H1 (cell line): ENCODE data around the gene CCDC197. TPM values are rescaled to one million over a fixed set of nuclear protein-coding genes. Genes with fewer than 3 reads are reported as not detected.

Experiments used
- CTCF ChIA-PET: fragments of 300-600 bp; sonication (Branson Sonifier 250); formaldehyde crosslinking; loops from one replicate; lab custom pipeline; 2021; ENCODE audit not compliant: partially characterized antibody; lab: Charles Lee
- POLR2A ChIA-PET: fragments of 300-600 bp; sonication (Branson Sonifier 250); formaldehyde crosslinking; loops from one replicate; lab custom pipeline; 2021; ENCODE audit warnings: inconsistent platforms; ENCODE audit not compliant: partially characterized antibody; lab: Charles Lee
- DNase-seq, 2 experiments: peaks; one replicate each; pipeline versions ENCODE4 v3.0.0 to v3.0.0-alpha.2; 2010 to 2022; ENCODE audit warnings: low spot score in 2 of 2, low read depth in 1 of 2, mixed read lengths in 1 of 2
- FAIRE-seq: peaks from 2 replicates; lab custom pipeline; 2011; peaks lifted over from hg19 to GRCh38; lab: Jason Lieb, UNC
- H2AFZ ChIP-seq: 2 replicates; pipeline ENCODE4 v1.8.1; 2012; ENCODE audit warnings: low read length, inconsistent platforms
- H2AK5ac ChIP-seq: 2 replicates; pipeline ENCODE4 v1.6.1; 2013; ENCODE audit warnings: low read depth, low read length
- H2BK120ac ChIP-seq: replicated peaks from 2 replicates; pipeline ENCODE3; 2013; ENCODE audit warnings: low read depth, low read length, inconsistent platforms
- H2BK12ac ChIP-seq: 2 replicates; pipeline ENCODE4 v1.6.1; 2013; ENCODE audit warnings: low read depth, low read length
- H2BK15ac ChIP-seq: 2 replicates; pipeline ENCODE4 v1.6.1; 2013; ENCODE audit warnings: low read length
- H2BK20ac ChIP-seq: 2 replicates; pipeline ENCODE4 v1.6.1; 2013; ENCODE audit warnings: low read length
- H2BK5ac ChIP-seq: 2 replicates; pipeline ENCODE4 v1.6.1; 2013; ENCODE audit warnings: low read depth, low read length
- H3K14ac ChIP-seq: 2 replicates; pipeline ENCODE4 v1.6.1; 2013; ENCODE audit warnings: inconsistent platforms; ENCODE audit not compliant: insufficient read length
- H3K18ac ChIP-seq: 2 replicates; pipeline ENCODE4 v1.6.1; 2013; ENCODE audit warnings: low read length; ENCODE audit errors: extremely low read depth
- H3K23ac ChIP-seq: 2 replicates; pipeline ENCODE4 v1.6.1; 2013; ENCODE audit warnings: inconsistent platforms; ENCODE audit not compliant: insufficient read length
- H3K23me2 ChIP-seq: 2 replicates; pipeline ENCODE4 v1.6.1; 2013; ENCODE audit warnings: low read depth, low read length
- H3K27ac ChIP-seq: 2 replicates; pipeline ENCODE4 v1.6.1; 2011; ENCODE audit warnings: low read depth, low read length, inconsistent platforms
- H3K27me3 ChIP-seq, 4 experiments: replicated peaks in 1 of 4; 1 replicate in 1 of 4; 2 replicates in 3 of 4; pipeline versions ENCODE4 v1.6.1 to v1.8.1; 2011 to 2013; ENCODE audit warnings: low read length in 3 of 4, mild to moderate bottlenecking in 3 of 4, inconsistent platforms in 2 of 4, mixed read lengths in 2 of 4, moderate library complexity in 1 of 4; ENCODE audit not compliant: control insufficient read depth in 3 of 4, insufficient read depth in 3 of 4; ENCODE audit errors: extremely low read depth in 1 of 4
- H3K36me3 ChIP-seq, 4 experiments: 2 replicates each; pipeline versions ENCODE4 v1.6.1 to v1.8.1; 2011 to 2013; ENCODE audit warnings: mild to moderate bottlenecking in 4 of 4, low read length in 3 of 4, moderate library complexity in 2 of 4, control low read depth in 1 of 4, inconsistent platforms in 1 of 4; ENCODE audit not compliant: insufficient read depth in 4 of 4, control insufficient read depth in 2 of 4
- H3K4ac ChIP-seq: replicated peaks from 2 replicates; pipeline ENCODE3; 2013; ENCODE audit warnings: low read length, low read depth, mixed read lengths, inconsistent platforms; ENCODE audit not compliant: insufficient read length
- H3K4me1 ChIP-seq, 4 experiments: replicated peaks in 1 of 4; 1 replicate in 1 of 4; 2 replicates in 3 of 4; pipeline versions ENCODE4 v1.6.1 to v1.8.1; 2011 to 2013; ENCODE audit warnings: low read length in 3 of 4, inconsistent platforms in 2 of 4, mixed read lengths in 1 of 4; ENCODE audit not compliant: insufficient read depth in 4 of 4, control insufficient read depth in 3 of 4
- H3K4me2 ChIP-seq, 2 experiments: 2 replicates each; pipeline versions ENCODE4 v1.6.1 to v1.8.1; 2011 to 2013; ENCODE audit warnings: low read depth in 2 of 2, low read length in 2 of 2, control low read depth in 1 of 2, inconsistent platforms in 1 of 2, mild to moderate bottlenecking in 1 of 2; ENCODE audit not compliant: insufficient read depth in 1 of 2
- H3K4me3 ChIP-seq, 4 experiments: fragments of 200-600, 300-600 bp in 1 of 4; sonication (generic), shearing (Covaris generic), sonication (Bioruptor Twin) in 1 of 4; 2 replicates each; pipeline versions ENCODE4 v1.5.1 to v1.8.1; 2011 to 2016; ENCODE audit warnings: low read length in 4 of 4, low read depth in 3 of 4, control low read depth in 2 of 4, inconsistent platforms in 2 of 4, mild to moderate bottlenecking in 2 of 4, mixed read lengths in 1 of 4, moderate library complexity in 1 of 4; ENCODE audit not compliant: insufficient read depth in 2 of 4; ENCODE audit errors: extremely low read depth in 1 of 4
- H3K56ac ChIP-seq: replicated peaks from 2 replicates; pipeline ENCODE3; 2013; ENCODE audit warnings: low read depth, mild to moderate bottlenecking, mixed read lengths, low read length, inconsistent platforms; ENCODE audit not compliant: insufficient read length
- H3K79me1 ChIP-seq: 2 replicates; pipeline ENCODE4 v1.6.1; 2013; ENCODE audit warnings: low read depth, low read length, control low read depth
- H3K79me2 ChIP-seq, 2 experiments: 2 replicates each; pipeline versions ENCODE4 v1.6.1 to v1.8.1; 2012 to 2013; ENCODE audit warnings: low read length in 2 of 2, mild to moderate bottlenecking in 2 of 2, inconsistent platforms in 1 of 2; ENCODE audit not compliant: insufficient read depth in 2 of 2, control insufficient read depth in 1 of 2
- H3K9ac ChIP-seq, 4 experiments: replicated peaks in 1 of 4; 1 replicate in 1 of 4; 2 replicates in 3 of 4; pipeline versions ENCODE4 v1.6.1 to v1.8.1; 2011 to 2013; ENCODE audit warnings: low read depth in 3 of 4, low read length in 3 of 4, control low read depth in 2 of 4, mild to moderate bottlenecking in 2 of 4, moderate library complexity in 2 of 4, inconsistent platforms in 1 of 4; ENCODE audit errors: extremely low read depth in 1 of 4
- H3K9me3 ChIP-seq, 2 experiments: 2 replicates each; pipeline versions ENCODE4 v1.6.1 to v1.8.1; 2012 to 2013; ENCODE audit warnings: mild to moderate bottlenecking in 2 of 2, moderate library complexity in 2 of 2, control low read depth in 1 of 2, inconsistent platforms in 1 of 2, low read depth in 1 of 2, low read length in 1 of 2, mixed read lengths in 1 of 2; ENCODE audit not compliant: insufficient read depth in 2 of 2
- H4K20me1 ChIP-seq, 2 experiments: replicated peaks in 1 of 2; 2 replicates each; pipeline versions ENCODE3 to v1.8.1; 2011 to 2013; ENCODE audit warnings: inconsistent platforms in 2 of 2, low read length in 2 of 2, mild to moderate bottlenecking in 1 of 2; ENCODE audit not compliant: insufficient read depth in 2 of 2, control insufficient read depth in 1 of 2
- H4K5ac ChIP-seq: 2 replicates; pipeline ENCODE4 v1.6.1; 2013; ENCODE audit warnings: low read length, low read depth, mixed read lengths, inconsistent platforms; ENCODE audit not compliant: insufficient read length
- H4K8ac ChIP-seq: 2 replicates; pipeline ENCODE4 v1.8.0; 2013; ENCODE audit warnings: mild to moderate bottlenecking, moderate library complexity, low read length, inconsistent platforms; ENCODE audit not compliant: insufficient read depth; ENCODE audit errors: extremely low read depth
- H4K91ac ChIP-seq: replicated peaks from 2 replicates; pipeline ENCODE3; 2013; ENCODE audit warnings: low read length, mixed read lengths, inconsistent platforms; ENCODE audit not compliant: insufficient read length
- ATF2 ChIP-seq: IDR thresholded peaks from 2 replicates; pipeline ENCODE4 v1.6.1; 2012; ENCODE audit warnings: low read length, inconsistent platforms
- CHD2 ChIP-seq: IDR thresholded peaks from 2 replicates; pipeline ENCODE4 v1.6.1; 2012; ENCODE audit warnings: low read length, improper control_type of control experiment
- CREB1 ChIP-seq: IDR thresholded peaks from 2 replicates; pipeline ENCODE4 v1.6.1; 2012; ENCODE audit warnings: inconsistent platforms
- GABPA ChIP-seq: IDR thresholded peaks from 2 replicates; pipeline ENCODE4 v1.6.1; 2011; ENCODE audit warnings: mild to moderate bottlenecking, low read length, moderate library complexity, borderline replicate concordance; ENCODE audit not compliant: insufficient read depth
- HDAC2 ChIP-seq, 2 experiments: fragments of 300-600 bp in 1 of 2; sonication (generic) in 1 of 2; IDR thresholded peaks; 2 replicates each; pipeline ENCODE4 v1.6.1; 2011 to 2012; ENCODE audit warnings: low read depth in 2 of 2, low read length in 2 of 2, mild to moderate bottlenecking in 2 of 2, moderate library complexity in 2 of 2, borderline replicate concordance in 1 of 2, inconsistent platforms in 1 of 2
- KDM1A ChIP-seq: fragments of 200-600, 300-600 bp; sonication (generic); IDR thresholded peaks from 2 replicates; pipeline ENCODE4 v1.7.1; 2016; ENCODE audit warnings: mild to moderate bottlenecking, low read length, borderline replicate concordance
- NANOG ChIP-seq: IDR thresholded peaks from 2 replicates; pipeline ENCODE4 v1.6.1; 2011; ENCODE audit warnings: low read length, low read depth, mild to moderate bottlenecking, inconsistent platforms; ENCODE audit not compliant: insufficient read depth, poor library complexity, severe bottlenecking
- POLR2AphosphoS5 ChIP-seq: IDR thresholded peaks from 2 replicates; pipeline ENCODE4 v1.6.1; 2011; ENCODE audit warnings: low read depth, low read length
- RXRA ChIP-seq: IDR thresholded peaks from 2 replicates; pipeline ENCODE4 v1.6.1; 2011; ENCODE audit warnings: low read depth, mild to moderate bottlenecking, low read length, moderate library complexity; ENCODE audit not compliant: insufficient read depth
- SP4 ChIP-seq: IDR thresholded peaks from 2 replicates; pipeline ENCODE4 v1.6.1; 2012; ENCODE audit warnings: low read length, inconsistent platforms
- TCF12 ChIP-seq: IDR thresholded peaks from 2 replicates; pipeline ENCODE4 v1.6.1; 2011; ENCODE audit warnings: low read depth, mild to moderate bottlenecking, low read length
- TEAD4 ChIP-seq: IDR thresholded peaks from 2 replicates; pipeline ENCODE4 v1.6.1; 2012; ENCODE audit warnings: low read depth, low read length, inconsistent platforms, mixed read lengths
- WGBS, 2 experiments: shearing (Covaris generic) in 1 of 2; methylation state at CpG; one replicate each; pipeline versions ENCODE4 v1.1.6 to v1.1.7; 2013 to 2015; ENCODE audit warnings: low lambda C conversion rate in 2 of 2, mixed read lengths in 2 of 2, inconsistent platforms in 1 of 2, low coverage in 1 of 2, missing lambda C conversion rate in 1 of 2; ENCODE audit not compliant: insufficient replicate concordance in 2 of 2, insufficient coverage in 1 of 2, insufficient read length in 1 of 2; ENCODE audit errors: extremely low coverage in 1 of 2, missing lambda C conversion rate in 1 of 2; 5-methylcytosine and 5-hydroxymethylcytosine counted together
- polyA plus RNA-seq, 7 experiments: library from polyadenylated mRNA; depleted of rRNA in 3 of 7; stranded (reverse) in 5 of 7; unstranded in 2 of 7; fragments of >200 nt in 5 of 7; fragments of 200-250 nt in 2 of 7; gene quantifications; 1 replicate in 5 of 7; 2 replicates in 1 of 7; 4 replicates in 1 of 7; pipeline versions ENCODE4 v1.2.1 to v1.2.3, GENCODE V29; 2011 to 2013; ENCODE audit warnings: missing spikeins in 2 of 7, mixed read lengths in 2 of 7
- total RNA-seq: library from RNA; stranded (reverse); fragmentation: NEBNext Ultra II Directional; extraction: Animal tissue kit (Norgen Biotek cat#: 25700); gene quantifications from 2 replicates; pipeline ENCODE4 v1.2.1, GENCODE V29; 2021

Gene CCDC197
- total and polyA plus RNA-seq, 2 of the 8 experiments (the other 6 are each of a cell fraction or from before 2014, with no cell fraction given): not detected

- no peaks in the 10 kb centered on the region for H4K20me1 ChIP-seq
- no peaks in the 10 kb centered on the region for H3K9me3 ChIP-seq
- H3K4me3 ChIP-seq: no peak overlapping the region
- ChIA-PET CTCF (interaction anchor here (0.8 to 8.0 kb wide), 6 partner anchors 12 to 40 kb away, joined by 3 to 37 read pairs (median 5); no protein-coding TSS in a partner anchor), POLR2A (interaction anchor here (1.0 kb wide), 1 partner anchor 11 kb away, joined by 3 read pairs; no protein-coding TSS in a partner anchor)
- H2BK5ac ChIP-seq: no peak overlapping the region
- H3K23ac ChIP-seq: no peak overlapping the region
- H3K4me2 ChIP-seq: no peak overlapping the region
- H2BK12ac ChIP-seq: no peak overlapping the region; the same call in 1 of the 2 replicates
- no peaks in the 10 kb centered on the region for H3K79me1 ChIP-seq
- H4K8ac ChIP-seq: no peak overlapping the region
- H2BK120ac ChIP-seq: no peak overlapping the region
- H2AFZ ChIP-seq: no peak overlapping the region
- no peak for DNase-seq
- peaks cover 0 to 1% (median 0%) of the 10 kb centered on the region in 4 experiments; a peak in 1 of 7 replicates for H3K27me3 ChIP-seq
- no peak overlapping the region for H3K27ac ChIP-seq
- H4K91ac ChIP-seq: no peak overlapping the region
- no peaks in the 10 kb centered on the region for H3K79me2 ChIP-seq
- no peak overlapping the region for H2BK15ac ChIP-seq
- no peak overlapping the region for H3K56ac ChIP-seq
- peaks cover 0 to 6% (median 5%) of the 10 kb centered on the region in 4 experiments; a peak in 5 of 7 replicates for H3K4me1 ChIP-seq
- H4K5ac ChIP-seq: no peak overlapping the region
- WGBS, 2 experiments: 85% methylated on average over 10 of the region's 10 CpGs; no CpG with 5 or more reads in 1 of the 2 experiments
- H3K9ac ChIP-seq: no peak overlapping the region
- FAIRE-seq: no peak
- H3K4ac ChIP-seq: no peak overlapping the region
- no peak overlapping the region for H3K18ac ChIP-seq
- no peak overlapping the region for H3K14ac ChIP-seq
- peaks cover 3% of the 10 kb centered on the region; the same call in 1 of the 2 replicates for H3K23me2 ChIP-seq
- no peak overlapping the region for H2AK5ac ChIP-seq
- H3K36me3 ChIP-seq: no peaks in the 10 kb centered on the region
- H2BK20ac ChIP-seq: no peak overlapping the region
- no peak for TF ChIP-seq KDM1A
- no peak for TF ChIP-seq NANOG
- TF ChIP-seq TEAD4: no peak
- TF ChIP-seq RXRA: no peak
- TF ChIP-seq ATF2: no peak
- TF ChIP-seq SP4: no peak
- no peak for TF ChIP-seq GABPA
- no peak for TF ChIP-seq HDAC2 (IDR thresholded peaks at IDR 0.05; ENCODE audit: borderline replicate concordance in 1 of 2, low read depth in 2 of 2, low read length in 2 of 2)
- TF ChIP-seq POLR2AphosphoS5: no peak
- TF ChIP-seq CHD2: no peak
- TF ChIP-seq CREB1: no peak
- TF ChIP-seq TCF12: no peak
These were observed 32.8 kb upstream of the CCDC197 start for GRCh38 chr14:93964281-93964680.
